PC-9 (cell line): ENCODE measurements around the gene PDE6B. TPM values are rescaled to one million over a fixed set of nuclear protein-coding genes. Genes with fewer than 3 reads are reported as not detected.

Experiments
- BruUV-seq: library from RNA; stranded (reverse); fragments of 400-500 nt; replicated peaks from 2 replicates; lab custom pipeline; 2021; lab: Mats Ljungman, UMichigan
- CTCF ChIA-PET: fragments of 300-600 bp; sonication (Branson Sonifier 250); formaldehyde crosslinking; loops from one replicate; lab custom pipeline; 2022; ENCODE audit warnings: antibody characterized with exemption; lab: Charles Lee
- POLR2A ChIA-PET: fragments of 300-600 bp; sonication (Branson Sonifier 250); formaldehyde crosslinking; loops from one replicate; lab custom pipeline; 2022; ENCODE audit warnings: antibody characterized with exemption; ENCODE audit not compliant: unreplicated experiment; lab: Charles Lee
- DNase-seq, 2 experiments: peaks; one replicate each; pipeline versions ENCODE4 v3.0.0 to v3.0.0-alpha.2; 2015 to 2022; ENCODE audit warnings: mixed read lengths in 1 of 2
- H2AFZ ChIP-seq: fragments of 200-600 bp; sonication (generic); 2 replicates; pipeline ENCODE4 v1.8.1; 2017; ENCODE audit warnings: antibody characterized with exemption
- H3F3A ChIP-seq: fragments of 200-600 bp; sonication (generic); 2 replicates; pipeline ENCODE4 v1.8.1; 2017; ENCODE audit warnings: antibody characterized with exemption, mild to moderate bottlenecking, low read depth; ENCODE audit not compliant: insufficient read depth
- H3K27ac ChIP-seq: fragments of 200-600 bp; sonication (generic); 2 replicates; pipeline ENCODE4 v1.6.1; 2016; ENCODE audit warnings: mixed run types
- H3K27me3 ChIP-seq: fragments of 200-600 bp; sonication (generic); 2 replicates; pipeline ENCODE4 v1.6.1; 2016; ENCODE audit warnings: low read depth, mixed run types; ENCODE audit not compliant: insufficient read depth
- H3K36me3 ChIP-seq: fragments of 200-600 bp; sonication (generic); 2 replicates; pipeline ENCODE4 v1.6.1; 2016; ENCODE audit warnings: low read depth, mixed run types
- H3K4me1 ChIP-seq: fragments of 200-600 bp; sonication (generic); replicated peaks from 2 replicates; pipeline ENCODE4 v1.6.1; 2016; ENCODE audit warnings: mixed run types; ENCODE audit not compliant: insufficient read depth
- H3K4me2 ChIP-seq: fragments of 200-600 bp; sonication (generic); 2 replicates; pipeline ENCODE4 v1.6.1; 2017; ENCODE audit warnings: mixed run types
- H3K4me3 ChIP-seq: fragments of 200-600 bp; sonication (generic); 2 replicates; pipeline ENCODE4 v1.6.1; 2016; ENCODE audit warnings: mixed run types
- H3K79me2 ChIP-seq: fragments of 200-600 bp; sonication (generic); 2 replicates; pipeline ENCODE4 v1.6.1; 2017; ENCODE audit warnings: low read depth, mixed run types
- H3K9me2 ChIP-seq: fragments of 200-600 bp; sonication (generic); 2 replicates; pipeline ENCODE4 v1.8.1; 2017; ENCODE audit warnings: mild to moderate bottlenecking; ENCODE audit not compliant: insufficient read depth
- H3K9me3 ChIP-seq: fragments of 200-600 bp; sonication (generic); 2 replicates; pipeline ENCODE4 v1.8.1; 2016; ENCODE audit warnings: low read depth; ENCODE audit not compliant: insufficient read depth
- H4K20me1 ChIP-seq: fragments of 200-600 bp; sonication (generic); 2 replicates; pipeline ENCODE4 v1.8.1; 2017; ENCODE audit not compliant: insufficient read depth
- EZH2 ChIP-seq: fragments of 200-600 bp; sonication (generic); IDR thresholded peaks from 2 replicates; pipeline ENCODE4 v1.8.0; 2017; ENCODE audit warnings: antibody characterized with exemption, low read depth
- intact Hi-C: fragments of 100-400 bp; cut with micrococcal nuclease; formaldehyde crosslinking; loops from one replicate; pipeline ENCODE4 v1.10.0; 2022; ENCODE audit not compliant: unreplicated experiment
- total RNA-seq: library from RNA; stranded (reverse); gene quantifications from 2 replicates; pipeline ENCODE4 v1.2.3, GENCODE V29; 2021
- TF ChIP-seq, protein P1 (sequence below): fragments of 200-600 bp; sonication (generic); conservative IDR thresholded peaks from 2 replicates; pipeline ENCODE4 v1.6.1; 2017; ENCODE audit warnings: mixed run types, antibody characterized with exemption, mild to moderate bottlenecking, moderate library complexity

Gene PDE6B
- total RNA-seq, 1 experiment from 2014 or later = 5.9 TPM

DNA sequence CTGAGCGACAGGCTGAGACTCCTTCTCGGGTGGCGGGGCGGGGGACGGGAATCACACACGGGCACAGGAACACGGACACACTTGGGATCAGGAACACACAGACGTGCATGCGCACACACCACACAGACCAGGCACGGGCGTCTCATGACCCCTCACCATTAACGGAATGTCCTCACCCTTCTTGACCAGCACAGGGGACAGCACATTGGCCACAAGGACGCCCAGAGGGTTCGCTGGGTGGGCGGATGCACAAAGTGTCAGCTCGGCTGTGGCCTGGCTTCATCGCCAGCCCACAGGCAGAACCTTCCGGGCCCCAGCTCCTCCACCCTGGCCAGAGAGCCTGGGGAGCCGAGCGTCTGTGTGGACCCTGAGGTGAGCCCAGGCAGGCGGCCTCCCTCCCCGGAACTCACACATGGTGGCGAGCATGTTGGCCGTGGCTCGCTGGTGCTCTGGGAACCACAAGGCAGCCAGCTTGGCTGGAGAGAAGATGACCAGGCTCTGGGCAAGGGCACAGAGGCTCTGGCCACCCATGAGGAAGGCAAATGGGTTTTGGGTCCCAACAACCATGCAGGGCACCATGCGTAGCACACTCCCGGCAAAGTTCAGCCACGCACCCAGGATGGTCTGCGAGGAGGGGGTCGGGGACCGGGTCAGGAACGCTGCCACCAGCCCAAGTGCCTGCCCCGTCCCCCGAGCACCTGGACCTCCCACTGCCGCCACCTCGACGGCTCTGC lies 60.5 kb downstream of the PDE6B start:
- ChIA-PET CTCF (no interaction called here), POLR2A (no interaction called here)
- no peaks in the 10 kb centered on the region for H3K79me2 ChIP-seq
- no peaks in the 10 kb centered on the region for H3K9me3 ChIP-seq
- H3K27ac ChIP-seq = no peak overlapping the region
- H3K4me3 ChIP-seq = no peak overlapping the region
- no peak overlapping the region for H3K4me2 ChIP-seq
- BruUV-seq = no TSS peak
- no peaks in the 10 kb centered on the region for H4K20me1 ChIP-seq
- intact Hi-C loops = loop anchor here (2.0 kb wide), 1 partner anchor 19 kb away; the partner anchor contains the start of gene PCGF3
- H3K4me1 ChIP-seq = peaks cover 19% of the 10 kb centered on the region
- H3K36me3 ChIP-seq = no peaks in the 10 kb centered on the region
- H3K27me3 ChIP-seq = no peaks in the 10 kb centered on the region
- DNase-seq = no peak
- TF ChIP-seq, protein P1, sequence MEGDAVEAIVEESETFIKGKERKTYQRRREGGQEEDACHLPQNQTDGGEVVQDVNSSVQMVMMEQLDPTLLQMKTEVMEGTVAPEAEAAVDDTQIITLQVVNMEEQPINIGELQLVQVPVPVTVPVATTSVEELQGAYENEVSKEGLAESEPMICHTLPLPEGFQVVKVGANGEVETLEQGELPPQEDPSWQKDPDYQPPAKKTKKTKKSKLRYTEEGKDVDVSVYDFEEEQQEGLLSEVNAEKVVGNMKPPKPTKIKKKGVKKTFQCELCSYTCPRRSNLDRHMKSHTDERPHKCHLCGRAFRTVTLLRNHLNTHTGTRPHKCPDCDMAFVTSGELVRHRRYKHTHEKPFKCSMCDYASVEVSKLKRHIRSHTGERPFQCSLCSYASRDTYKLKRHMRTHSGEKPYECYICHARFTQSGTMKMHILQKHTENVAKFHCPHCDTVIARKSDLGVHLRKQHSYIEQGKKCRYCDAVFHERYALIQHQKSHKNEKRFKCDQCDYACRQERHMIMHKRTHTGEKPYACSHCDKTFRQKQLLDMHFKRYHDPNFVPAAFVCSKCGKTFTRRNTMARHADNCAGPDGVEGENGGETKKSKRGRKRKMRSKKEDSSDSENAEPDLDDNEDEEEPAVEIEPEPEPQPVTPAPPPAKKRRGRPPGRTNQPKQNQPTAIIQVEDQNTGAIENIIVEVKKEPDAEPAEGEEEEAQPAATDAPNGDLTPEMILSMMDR = no peak
- TF ChIP-seq EZH2 = no peak
- H3K9me2 ChIP-seq = no peaks in the 10 kb centered on the region
- peaks cover 11% of the 10 kb centered on the region; the same call in 1 of the 2 replicates for H3F3A ChIP-seq
- H2AFZ ChIP-seq = no peak overlapping the region

DNA sequence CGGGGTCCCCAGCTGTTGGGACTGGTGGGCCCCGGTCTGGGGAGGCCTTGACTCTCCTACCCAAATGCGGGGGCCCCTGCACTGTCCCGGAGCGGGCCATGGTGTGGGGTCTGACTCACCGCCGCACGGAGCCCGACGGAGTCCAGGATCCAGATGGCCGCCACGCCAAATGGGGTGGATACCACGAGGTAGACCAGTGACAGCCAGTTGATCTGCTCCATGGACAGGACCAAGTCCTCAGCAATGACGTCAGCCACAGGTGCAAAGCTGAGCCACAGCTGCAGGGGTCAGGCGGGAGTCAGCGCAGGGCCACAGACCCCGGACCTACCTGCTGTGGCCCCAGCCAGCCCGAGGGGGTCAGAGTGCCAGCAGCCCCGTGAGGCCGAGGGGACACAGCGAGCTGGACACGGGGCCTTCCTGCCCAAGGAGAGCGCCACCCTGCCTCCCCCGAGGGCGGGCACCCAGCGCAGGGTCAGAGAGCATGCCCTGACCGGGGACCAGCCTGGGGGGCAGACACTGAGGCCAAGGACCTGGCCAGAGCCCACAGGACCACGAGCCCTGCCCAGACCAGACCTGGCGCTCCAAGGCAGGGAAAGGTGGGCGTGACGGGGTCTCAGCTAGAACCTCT lies 61.2 kb downstream of the PDE6B start:
- BruUV-seq = no TSS peak
- H2AFZ ChIP-seq = no peak overlapping the region

More for the DNA sequence above, 61.2 kb downstream of the PDE6B start:
- intact Hi-C loops = loop anchor here (2.0 kb wide), 1 partner anchor 18 kb away; the partner anchor contains the start of gene PCGF3
- Histone ChIP-seq H3K79me2 (no peaks in the 10 kb centered on the region), H3K27me3 (no peaks in the 10 kb centered on the region), H3F3A (peaks cover 11% of the 10 kb centered on the region; the same call in 1 of the 2 replicates), H3K4me1 (peaks cover 19% of the 10 kb centered on the region), H3K9me3 (no peaks in the 10 kb centered on the region), H3K27ac (no peak overlapping the region), H3K36me3 (no peaks in the 10 kb centered on the region), H3K9me2 (no peaks in the 10 kb centered on the region), H3K4me3 (no peak overlapping the region), H3K4me2 (peak overlapping the region; percentile 74; the same call in 1 of the 2 replicates), H4K20me1 (no peaks in the 10 kb centered on the region)
- CTCF ChIA-PET = no interaction called here
- POLR2A ChIA-PET = interaction anchor here (1.2 kb wide), 1 partner anchor 12 kb away, joined by 5 read pairs; the partner anchor contains the start of genes ATP5ME and MYL5
- no peak for TF ChIP-seq EZH2
- TF ChIP-seq, protein P1 = no peak
- DNase-seq = no peak
